HG03442 (cell line): ENCODE data around the gene GCK.
A peak's percentile ranks its signal among the peaks of the same experiment; 100 is the strongest.

Source experiments
- ATAC-seq: cut with Tn5 transposase; IDR thresholded peaks from one replicate; pipeline ENCODE4 v1.9.1; 2021; ENCODE audit warnings: mild to moderate bottlenecking, moderate library complexity; ENCODE audit not compliant: unreplicated experiment

Gene GCK

DNA sequence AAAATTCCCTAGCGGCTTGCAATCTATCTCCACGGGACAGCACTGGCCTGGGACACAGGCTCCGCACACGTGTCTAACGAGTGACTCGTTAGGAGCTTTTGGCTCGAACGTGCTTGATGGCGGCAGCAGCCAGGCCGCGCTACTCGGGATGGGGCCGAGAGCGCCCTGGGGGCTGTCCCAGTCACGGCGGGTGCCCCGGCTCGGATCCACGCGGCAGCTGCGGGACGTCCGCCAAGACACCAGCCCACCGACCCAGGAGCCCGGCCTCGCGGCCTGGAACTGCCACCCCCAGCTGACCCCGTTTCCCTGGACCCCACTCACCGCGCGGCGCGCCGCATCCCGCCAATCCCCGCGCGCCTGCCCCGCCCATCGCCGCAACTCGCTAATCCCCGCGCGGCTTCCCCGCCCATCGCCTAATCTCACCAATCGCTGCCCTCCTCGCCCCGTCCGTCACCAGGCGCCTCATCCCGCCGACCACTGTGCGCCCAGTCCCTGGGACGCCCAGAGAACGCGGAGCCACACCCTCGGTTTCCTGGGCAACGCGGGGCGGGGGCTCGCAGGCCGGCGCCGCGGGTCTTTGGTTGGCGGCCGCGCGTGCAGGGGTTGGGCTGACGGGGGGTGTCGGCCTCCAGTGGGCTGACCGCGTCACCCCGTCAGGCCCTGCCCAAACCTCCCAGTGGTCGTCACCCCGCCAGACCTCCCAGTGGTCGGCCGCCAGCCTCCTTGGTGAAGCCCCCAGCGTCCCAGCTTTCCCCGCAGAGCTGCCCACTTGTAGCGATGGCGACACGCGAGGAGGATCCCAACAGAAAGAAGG is 65.8 kb downstream of the GCK start, which contains the start of gene POLD2:
Gene POLD2, minus strand, starts transcription at position 359 of the 814 bp plus-strand sequence. CDS start 1,495 bp downstream, outside the sequence.
- ATAC-seq, result peak; percentile 96

DNA sequence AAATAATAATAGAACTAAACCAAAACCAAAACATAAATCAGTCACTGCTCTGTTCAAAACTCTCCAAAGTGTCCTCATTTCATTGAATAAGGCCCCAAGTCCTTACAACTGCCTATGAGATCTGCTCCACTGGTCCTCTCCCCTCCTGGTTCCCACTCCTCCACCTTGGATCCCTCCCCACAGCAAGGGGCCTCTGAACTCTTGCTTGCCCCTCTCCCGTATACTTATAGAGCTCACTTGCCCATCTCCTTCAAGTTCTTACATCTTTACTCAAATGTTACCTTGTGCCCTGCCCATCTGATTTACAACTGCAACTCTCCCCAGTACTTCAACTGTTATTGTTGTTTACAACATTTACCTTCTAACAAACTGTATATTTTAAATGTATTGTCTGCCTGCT is 66.7 kb downstream of the GCK start:
- no peak for ATAC-seq

- no peak for ATAC-seq
Measured at GRCh38 chr7:44121761-44122420, 67.3 kb downstream of the GCK start.

- no peak for ATAC-seq
Measured at GRCh38 chr7:44120395-44120794, 68.8 kb downstream of the GCK start.

GRCh38 chr7:44119829-44120380 is 69.3 kb downstream of the GCK start:
- no peak for ATAC-seq

DNA sequence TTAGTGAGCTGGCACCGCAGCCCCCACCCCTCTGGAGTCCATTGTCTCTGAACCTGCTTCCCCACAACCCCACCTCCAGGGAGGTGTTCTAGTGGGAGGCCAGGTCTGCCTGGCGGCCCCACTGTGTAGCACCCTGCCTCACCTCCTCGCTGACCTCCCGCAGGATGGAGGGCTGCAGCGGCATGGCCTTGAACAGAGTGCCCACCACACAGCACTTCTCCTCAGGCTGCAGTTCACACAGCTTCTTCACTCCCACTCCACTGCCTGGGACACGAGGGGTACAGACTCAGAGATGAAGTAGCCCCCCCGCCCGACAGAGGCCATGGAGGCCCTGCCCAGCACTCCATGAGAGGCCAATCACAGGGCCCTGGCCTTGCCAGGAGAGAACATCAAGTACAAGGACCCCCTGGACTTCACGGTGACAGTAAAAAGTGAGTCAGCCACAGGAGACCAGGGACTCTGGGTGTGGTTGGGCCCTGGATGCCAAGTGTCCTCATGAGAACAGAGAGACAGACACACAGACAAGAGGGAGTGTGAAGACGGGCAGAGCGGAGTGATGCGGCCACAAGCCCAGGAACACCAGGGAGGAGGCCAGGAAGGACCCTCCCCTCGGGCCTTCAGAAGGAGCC is 71.3 kb downstream of the GCK start:
- ATAC-seq, result no peak

- ATAC-seq, result no peak
Measured at GRCh38 chr7:44116789-44117666, 72.2 kb downstream of the GCK start.

GRCh38 chr7:44116087-44116788 is 73.0 kb downstream of the GCK start:
- ATAC-seq, result no peak

GRCh38 chr7:44114586-44115310 is 74.5 kb downstream of the GCK start:
- no peak for ATAC-seq

GRCh38 chr7:44113764-44114354 is 75.4 kb downstream of the GCK start:
- ATAC-seq, result no peak

DNA sequence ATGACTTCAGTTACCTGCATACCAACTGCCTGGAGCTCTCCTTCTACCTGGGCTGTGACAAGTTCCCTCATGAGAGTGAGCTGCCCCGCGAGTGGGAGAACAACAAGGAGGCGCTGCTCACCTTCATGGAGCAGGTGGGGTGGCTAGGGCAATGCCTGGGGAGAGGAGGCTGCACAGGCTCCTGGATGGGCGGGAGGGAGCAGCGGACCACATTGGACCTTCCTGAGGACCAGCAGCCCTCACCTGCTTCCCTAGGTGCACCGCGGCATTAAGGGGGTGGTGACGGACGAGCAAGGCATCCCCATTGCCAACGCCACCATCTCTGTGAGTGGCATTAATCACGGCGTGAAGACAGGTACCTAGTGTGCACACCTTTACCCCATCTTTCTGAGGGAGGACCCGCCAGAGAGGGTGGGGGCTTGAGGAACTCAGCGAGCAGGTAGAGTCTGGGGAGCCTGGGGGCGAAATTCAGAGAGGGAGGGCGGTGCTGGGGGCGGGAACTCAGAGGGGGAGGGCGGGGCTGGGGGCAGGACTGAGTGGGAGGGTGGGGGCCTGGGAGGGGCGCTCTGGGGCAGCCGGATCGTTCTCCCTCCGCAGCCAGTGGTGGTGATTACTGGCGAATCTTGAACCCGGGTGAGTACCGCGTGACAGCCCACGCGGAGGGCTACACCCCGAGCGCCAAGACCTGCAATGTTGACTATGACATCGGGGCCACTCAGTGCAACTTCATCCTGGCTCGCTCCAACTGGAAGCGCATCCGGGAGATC is 76.1 kb downstream of the GCK start:
- ATAC-seq, result no peak

GRCh38 chr7:44112231-44112996 is 76.8 kb downstream of the GCK start:
- ATAC-seq, result no peak

DNA sequence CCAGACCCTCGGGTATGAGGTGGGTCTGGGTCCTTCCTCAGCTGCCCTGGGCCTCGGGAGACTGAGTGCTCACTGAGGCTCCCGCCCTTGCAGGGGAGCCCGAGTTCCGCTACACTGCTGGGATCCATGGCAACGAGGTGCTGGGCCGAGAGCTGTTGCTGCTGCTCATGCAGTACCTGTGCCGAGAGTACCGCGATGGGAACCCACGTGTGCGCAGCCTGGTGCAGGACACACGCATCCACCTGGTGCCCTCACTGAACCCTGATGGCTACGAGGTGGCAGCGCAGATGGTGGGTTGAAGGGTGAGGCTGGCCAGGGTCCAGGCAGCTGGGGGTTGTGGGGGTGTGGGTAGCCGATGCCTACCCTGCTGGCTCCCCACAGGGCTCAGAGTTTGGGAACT is 77.5 kb downstream of the GCK start:
- ATAC-seq, result no peak

GRCh38 chr7:44110719-44111635 is 78.3 kb downstream of the GCK start:
- no peak for ATAC-seq

- ATAC-seq, result no peak
Measured at GRCh38 chr7:44109991-44110390, 79.2 kb downstream of the GCK start.
